GM18508 (cell line): ENCODE measurements around the gene CUTC.
"Not testable (repeated sequence)": the region's sequence is repeated elsewhere in the genome, so short reads cannot be mapped to it uniquely, and the experiment has no call there.

Source experiments
- ATAC-seq: cut with Tn5 transposase; IDR thresholded peaks from one replicate; pipeline ENCODE4 v1.9.1; 2021; ENCODE audit warnings: moderate number of reproducible peaks; ENCODE audit not compliant: insufficient read depth, unreplicated experiment

The CUTC gene, protein sequence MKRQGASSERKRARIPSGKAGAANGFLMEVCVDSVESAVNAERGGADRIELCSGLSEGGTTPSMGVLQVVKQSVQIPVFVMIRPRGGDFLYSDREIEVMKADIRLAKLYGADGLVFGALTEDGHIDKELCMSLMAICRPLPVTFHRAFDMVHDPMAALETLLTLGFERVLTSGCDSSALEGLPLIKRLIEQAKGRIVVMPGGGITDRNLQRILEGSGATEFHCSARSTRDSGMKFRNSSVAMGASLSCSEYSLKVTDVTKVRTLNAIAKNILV

GRCh38 chr10:99732033-99732842, at the start of gene CUTC, which contains the start of gene COX15:
CUTC (plus strand) TSS chr10:99732234; CDS start chr10:99732349, 115 bp downstream.
COX15 (minus strand) TSS chr10:99732127; CDS start chr10:99732049, 78 bp downstream.
- ATAC-seq = peak; percentile 57

DNA sequence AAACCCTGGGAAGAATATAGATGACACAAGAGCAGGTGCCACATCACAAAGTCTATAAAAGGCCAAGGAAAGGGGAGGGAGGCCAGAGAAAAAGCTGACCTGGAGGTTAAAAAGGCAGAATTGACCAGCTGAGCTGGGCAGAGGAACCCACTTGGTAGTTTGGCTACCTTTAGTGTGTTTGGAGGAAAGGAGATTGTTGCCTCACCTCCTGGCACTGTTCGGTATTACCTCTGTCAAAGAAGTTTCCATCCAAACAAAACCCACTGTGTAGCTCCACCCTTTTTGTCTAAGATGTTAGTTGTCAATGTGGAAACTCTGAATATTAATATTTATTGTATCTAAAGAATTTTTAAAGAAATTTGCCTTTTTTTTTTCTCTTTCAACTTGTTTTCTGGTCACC, 49.3 kb upstream of the CUTC start:
- no peak for ATAC-seq

DNA sequence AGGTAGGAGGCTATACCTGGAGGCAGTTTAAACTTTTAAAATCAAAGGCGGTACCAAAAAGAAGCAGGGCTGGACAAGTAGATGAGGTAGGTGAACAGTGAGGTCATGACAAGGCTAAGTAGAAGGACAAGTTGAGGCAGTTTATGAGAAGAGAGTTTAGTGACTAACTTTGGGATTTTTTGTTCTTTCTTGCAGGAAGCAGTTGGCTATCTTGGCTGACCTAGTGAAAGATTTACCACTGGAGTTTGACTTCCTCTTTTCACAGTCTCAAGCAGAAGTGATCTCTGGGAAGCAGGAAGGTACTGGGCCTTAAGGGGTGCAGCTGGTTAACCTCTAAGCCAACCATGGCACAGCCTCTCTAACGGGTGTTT, 46.5 kb upstream of the CUTC start:
- peak; percentile 95 for ATAC-seq

DNA sequence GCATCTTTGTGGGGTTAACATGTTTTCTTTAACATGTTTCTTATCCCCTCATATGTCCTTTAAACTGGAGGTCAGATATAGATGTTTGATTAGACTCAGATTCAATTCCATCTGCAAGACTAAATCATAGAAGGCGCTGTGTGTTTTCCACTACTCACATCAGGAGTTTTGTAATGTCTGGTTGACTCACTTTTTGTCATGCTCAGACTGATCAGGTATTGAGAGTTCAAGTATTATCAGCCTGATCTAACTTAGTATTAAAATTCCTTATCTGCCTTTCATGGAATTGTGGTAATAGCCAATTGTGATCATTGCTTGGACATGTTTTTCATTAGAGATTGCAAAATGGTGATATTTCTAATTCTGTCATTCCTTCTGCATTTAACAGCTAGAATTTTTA, 42.6 kb upstream of the CUTC start:
- no peak for ATAC-seq

DNA sequence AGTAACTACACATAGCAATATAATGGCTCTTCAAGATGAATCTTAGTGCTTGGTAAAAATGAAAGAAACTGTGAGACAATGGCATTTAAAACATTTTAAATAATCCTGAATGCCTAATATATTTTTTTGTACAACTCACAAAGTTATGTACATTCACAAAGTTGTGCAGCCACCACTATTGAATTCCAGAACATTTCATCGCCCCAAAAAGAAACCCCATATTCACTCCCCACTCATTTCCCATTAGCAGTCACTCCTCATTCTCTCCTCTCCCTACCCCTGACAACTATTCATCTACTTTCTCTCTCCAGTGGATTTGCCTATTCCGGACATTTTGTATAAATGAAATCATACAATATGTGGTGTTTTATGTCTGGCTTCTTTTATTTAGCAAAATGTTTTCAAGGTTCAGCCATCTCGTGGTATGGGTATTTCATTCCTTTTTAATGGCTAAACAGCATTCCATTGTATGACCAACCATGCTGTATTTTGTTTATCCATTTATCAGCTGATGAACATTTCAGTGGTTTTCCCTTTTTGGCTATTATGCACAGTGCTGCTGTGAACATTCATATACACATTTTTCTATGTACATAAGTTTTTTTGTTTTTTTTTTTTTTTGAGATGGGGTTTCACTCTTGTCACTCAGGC, 38.0 kb upstream of the CUTC start:
- no peak for ATAC-seq

GRCh38 chr10:99695761-99696160, 36.3 kb upstream of the CUTC start:
- ATAC-seq = no peak

DNA sequence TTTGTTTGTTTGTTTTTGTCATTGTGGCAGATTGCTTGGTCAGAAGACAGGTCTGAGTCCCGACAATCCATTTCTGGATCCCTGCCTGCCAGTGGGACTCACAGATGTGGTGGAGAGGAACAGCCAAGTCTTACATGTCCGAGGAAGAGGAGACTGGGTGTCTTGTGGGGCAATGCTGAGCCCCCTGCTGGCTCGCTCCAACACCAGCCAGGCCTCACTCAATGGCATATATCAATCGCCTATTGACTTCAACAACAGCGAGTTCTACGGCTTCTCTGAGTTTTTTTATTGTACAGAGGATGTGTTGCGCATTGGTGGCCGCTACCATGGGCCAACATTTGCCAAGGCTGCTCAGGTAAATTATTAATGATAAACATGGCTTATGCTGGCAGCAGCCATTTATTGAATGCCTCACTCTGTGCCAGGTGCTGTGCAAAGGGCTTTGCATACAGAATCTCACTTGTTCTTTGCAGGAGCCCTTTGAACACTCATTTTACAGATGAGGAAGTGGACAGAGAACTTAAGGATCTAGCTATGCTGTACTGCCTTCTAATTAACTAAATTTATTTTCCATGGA, 33.4 kb upstream of the CUTC start:
- no peak for ATAC-seq

GRCh38 chr10:99700649-99701048, 31.4 kb upstream of the CUTC start:
- no peak for ATAC-seq

GRCh38 chr10:99708428-99709012, 23.5 kb upstream of the CUTC start:
- ATAC-seq = no peak

DNA sequence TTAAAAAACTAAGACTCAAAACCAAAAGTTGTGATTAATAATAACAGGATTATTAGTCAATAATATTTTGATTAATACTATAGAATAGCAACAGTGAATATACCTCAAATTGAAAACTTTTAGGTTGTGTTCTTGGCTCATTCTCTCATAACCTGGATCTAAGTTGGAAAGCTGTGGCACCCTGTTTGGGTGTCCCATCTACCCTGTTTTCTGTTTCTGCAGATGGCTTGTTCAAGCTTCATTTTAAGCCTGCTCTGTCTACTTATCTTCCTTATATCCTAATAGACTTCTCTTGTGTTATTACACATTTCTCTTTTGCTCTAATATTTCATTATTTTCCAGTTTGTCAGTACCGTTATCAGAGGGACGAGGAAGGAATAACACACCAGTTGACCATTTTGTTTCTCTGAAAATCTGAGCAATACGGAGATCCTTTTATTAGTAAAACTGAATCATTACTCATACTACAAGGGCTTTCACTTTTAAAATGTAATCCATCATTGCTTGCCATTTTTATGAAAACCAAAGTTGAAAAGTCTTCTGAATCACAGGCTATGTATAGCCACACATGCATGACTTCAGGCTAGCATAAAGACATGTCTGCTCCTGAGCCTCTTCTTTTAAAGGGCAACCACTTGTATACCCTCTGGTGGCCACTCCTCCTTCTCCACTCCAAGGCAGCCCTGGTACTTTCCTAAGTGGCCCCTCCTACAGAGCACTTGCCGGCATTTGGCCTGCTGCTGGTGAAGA, 22.4 kb upstream of the CUTC start:
- peak; percentile 62 for ATAC-seq

GRCh38 chr10:99711129-99711719, 20.8 kb upstream of the CUTC start:
- no peak for ATAC-seq

- no peak for ATAC-seq
Observed at GRCh38 chr10:99714446-99714845, 17.6 kb upstream of the CUTC start.

GRCh38 chr10:99720387-99720786, 11.6 kb upstream of the CUTC start:
- ATAC-seq = no peak

DNA sequence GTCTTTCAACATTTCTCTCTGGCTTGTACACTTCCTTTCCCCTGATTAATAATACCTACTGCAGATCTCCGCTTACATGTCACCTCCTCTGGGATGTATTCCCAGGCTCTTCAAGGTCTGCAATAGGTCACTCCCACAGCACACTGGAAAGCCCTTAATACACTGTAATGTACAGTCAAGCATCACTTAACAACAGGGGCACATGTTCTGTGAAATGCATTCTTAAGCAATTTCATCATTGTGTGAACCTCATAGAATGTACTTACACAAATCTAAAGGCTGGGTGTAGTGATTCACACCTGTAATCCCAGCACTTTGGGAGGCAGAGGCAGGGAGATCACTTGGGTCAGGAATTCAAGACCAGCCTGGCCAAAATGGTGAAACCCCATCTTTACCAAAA, 2.0 kb upstream of the CUTC start:
- ATAC-seq = no peak

DNA sequence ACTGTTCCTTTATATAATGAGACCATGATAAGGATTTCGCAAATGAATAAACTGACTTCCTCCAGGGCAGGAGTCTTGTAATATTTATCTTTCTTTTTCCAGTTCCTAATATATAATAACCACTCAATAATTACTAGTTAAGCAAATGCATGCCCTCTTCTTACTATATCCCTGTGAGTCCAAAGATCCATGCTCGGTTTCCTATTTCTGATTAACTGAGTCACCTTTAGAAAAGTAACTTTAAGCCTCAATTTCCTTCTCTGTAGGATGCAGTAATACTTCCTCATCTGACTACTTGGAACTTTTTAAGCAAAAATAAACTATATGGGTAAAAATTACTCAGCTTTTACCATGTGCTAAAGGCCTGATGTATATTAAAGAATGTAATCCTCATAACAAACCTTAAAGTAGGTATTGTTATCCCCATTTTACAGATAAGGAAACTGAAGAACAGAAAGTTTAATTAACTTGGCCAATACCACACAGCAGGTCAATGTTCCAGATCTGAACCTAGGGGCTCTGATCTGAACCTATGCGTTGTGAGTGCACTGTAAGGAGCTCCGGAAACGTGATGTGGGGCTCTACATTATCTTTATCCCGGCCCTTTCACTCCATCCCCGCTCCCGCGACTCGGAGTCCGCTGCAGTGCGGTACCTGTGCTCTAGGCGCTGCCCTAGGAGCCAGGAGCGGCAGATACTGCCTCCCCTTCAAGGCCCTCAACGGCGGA, 565 bp upstream of the CUTC start:
- peak; percentile 14 for ATAC-seq

- ATAC-seq = no peak
Observed at GRCh38 chr10:99733366-99733765, 1.3 kb downstream of the CUTC start.

DNA sequence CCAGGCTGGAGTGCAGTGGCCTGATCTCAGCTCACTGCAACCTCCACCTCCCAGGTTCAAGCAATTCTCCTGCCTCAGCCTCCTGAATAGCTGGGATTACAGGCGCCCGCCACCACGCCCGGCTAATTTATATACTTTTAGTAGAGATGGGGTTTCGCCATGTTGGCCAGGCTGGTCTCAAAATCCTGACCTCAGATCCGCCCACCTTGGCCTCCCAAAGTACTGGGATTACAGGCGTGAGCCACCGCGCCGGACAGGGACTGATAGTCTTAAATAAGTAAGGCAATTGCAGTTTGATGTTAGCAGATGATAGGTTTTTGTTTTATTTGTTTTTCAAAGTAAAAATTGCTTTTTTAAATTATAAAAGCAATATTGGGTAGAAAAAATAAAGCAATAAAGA, 2.1 kb downstream of the CUTC start:
- ATAC-seq = not testable (repeated sequence)

DNA sequence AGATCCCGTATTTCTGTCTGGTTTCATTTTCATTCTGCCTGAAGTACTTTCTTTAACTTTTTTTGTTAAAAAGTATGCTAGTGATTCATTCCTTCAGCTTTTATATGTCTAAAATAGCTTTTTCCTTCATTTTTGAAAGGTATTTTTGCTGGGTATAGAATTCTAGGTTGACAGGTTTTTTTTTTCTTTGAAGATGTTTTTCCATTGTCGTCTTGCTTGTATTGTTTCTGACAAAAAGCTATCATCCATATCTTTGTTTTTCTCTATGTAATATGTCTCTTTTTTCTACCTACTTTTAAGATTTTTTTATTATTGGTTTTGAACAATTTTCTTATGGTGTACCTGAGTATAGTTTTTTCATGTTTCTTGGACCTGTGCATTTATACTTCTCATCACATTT, 8.2 kb downstream of the CUTC start:
- ATAC-seq = no peak
